Naive thymus-derived CD8-positive, alpha-beta T cell (primary cell): ENCODE data around the gene PRR36. TPM values are rescaled to one million over a fixed set of nuclear protein-coding genes. Genes with fewer than 3 reads are reported as not detected.

Source experiments
- ATAC-seq, 2 donors: fragments of 150-1000 bp; cut with Tn5 transposase in 1 of 2; sonication (Bioruptor Pico), chemical (Tn5 transposase) in 1 of 2; 1 replicate in 1 of 2; 2 replicates in 1 of 2; pipeline ENCODE4 v1.10.0; 2021; ENCODE audit warnings: mild to moderate bottlenecking in 2 of 2, moderate library complexity in 2 of 2
- POLR2A ChIA-PET: fragments of 350-600 bp; sonication (Branson Sonifier 250); formaldehyde crosslinking; loops from one replicate; lab custom pipeline; 2021; ENCODE audit warnings: antibody characterized with exemption; lab: Charles Lee
- DNase-seq, 10 donors: peaks; one replicate each; pipeline versions ENCODE4 v3.0.0 to v3.0.0-alpha.2; 2020 to 2022
- H3K27ac Mint-ChIP-seq, 10 donors: one replicate each; pipeline ENCODE4 v1.8.0; 2020 to 2022; ENCODE audit warnings: mild to moderate bottlenecking in 10 of 10, mixed read lengths in 10 of 10, moderate library complexity in 4 of 10, inconsistent platforms in 1 of 10
- H3K27me3 Mint-ChIP-seq, 5 donors: one replicate each; pipeline ENCODE4 v1.8.0; 2021 to 2022; ENCODE audit warnings: mixed read lengths in 5 of 5
- H3K36me3 Mint-ChIP-seq, 3 donors: one replicate each; pipeline ENCODE4 v1.8.0; 2020 to 2022; ENCODE audit warnings: mixed read lengths in 3 of 3, mild to moderate bottlenecking in 2 of 3, inconsistent platforms in 1 of 3
- H3K4me1 Mint-ChIP-seq, 4 donors: one replicate each; pipeline ENCODE4 v1.8.0; 2021 to 2022; ENCODE audit warnings: mixed read lengths in 4 of 4
- H3K4me3 Mint-ChIP-seq, 10 donors: one replicate each; pipeline ENCODE4 v1.8.0; 2020 to 2022; ENCODE audit warnings: mild to moderate bottlenecking in 10 of 10, mixed read lengths in 10 of 10, moderate library complexity in 6 of 10, inconsistent platforms in 1 of 10
- H3K9me3 Mint-ChIP-seq, 9 donors: one replicate each; pipeline ENCODE4 v1.8.0; 2020 to 2022; ENCODE audit warnings: mixed read lengths in 9 of 9, mild to moderate bottlenecking in 3 of 9, inconsistent platforms in 1 of 9, moderate library complexity in 1 of 9
- polyA plus RNA-seq, 3 donors: library from polyadenylated mRNA; unstranded; fragments of 300-500 nt; fragmentation: Illumina TruSeq; gene quantifications; one replicate each; pipeline ENCODE4 v1.2.3, GENCODE V29; 2021
- total RNA-seq, 8 experiments: library from RNA in 2 of 8; stranded (reverse) in 2 of 8; gene quantifications; one replicate each; pipeline ENCODE4 v1.2.3 and lab custom pipeline; 2021 to 2026

PRR36 gene
- total and polyA plus RNA-seq, 5 experiments from 2014 or later: 0.03 to 0.21 (median 0.13) TPM

GRCh38 chr19:7904074-7905020 is 30.2 kb upstream of the PRR36 start:
- peaks cover 16 to 48% (median 42%) of the 10 kb centered on the region in 4 donors for H3K4me1 Mint-ChIP-seq
- H3K36me3 Mint-ChIP-seq: peaks cover 0 to 11% (median 6%) of the 10 kb centered on the region in 3 donors
- H3K27me3 Mint-ChIP-seq: peaks cover 0 to 6% (median 0%) of the 10 kb centered on the region in 5 donors
- peak; percentile 50 to 72 for ATAC-seq
- POLR2A ChIA-PET: interaction anchor here (0.6 to 3.0 kb wide), 19 partner anchors 8 to 1133 kb away, joined by 3 to 69 read pairs (median 3); partner anchors contain the start of genes NDUFA7, PET100, RPS28 and SNAPC2
- DNase-seq: peak in 8 of 10 donors; percentile 74 to 88 (median 76)
- peak overlapping the region; percentile 83 to 95 (median 90) for H3K4me3 Mint-ChIP-seq
- H3K27ac Mint-ChIP-seq: peak overlapping the region; percentile 86 to 97 (median 94)
- H3K9me3 Mint-ChIP-seq: peaks cover 0 to 3% (median 0%) of the 10 kb centered on the region in 9 donors

- peaks cover 16 to 46% (median 42%) of the 10 kb centered on the region in 4 donors for H3K4me1 Mint-ChIP-seq
- H3K4me3 Mint-ChIP-seq: peak within 1 kb of the TSS; percentile 84 to 95 (median 90)
- ATAC-seq (peak; percentile 83 to 85), DNase-seq (peak; percentile 100)
- H3K27ac Mint-ChIP-seq: peak within 1 kb of the TSS; percentile 91 to 99 (median 96)
- H3K36me3 Mint-ChIP-seq: peaks cover 0 to 11% (median 6%) of the 10 kb centered on the region in 3 donors
- POLR2A ChIA-PET: interaction anchor here (0.6 to 3.0 kb wide), 20 partner anchors 9 to 1132 kb away, joined by 3 to 69 read pairs (median 3); partner anchors contain the start of genes NDUFA7, PET100, RPS28 and SNAPC2
- peaks cover 0 to 6% (median 0%) of the 10 kb centered on the region in 5 donors for H3K27me3 Mint-ChIP-seq
- H3K9me3 Mint-ChIP-seq: peaks cover 0 to 3% (median 0%) of the 10 kb centered on the region in 9 donors
These were observed 29.3 kb upstream of the PRR36 start, which contains the start of gene MAP2K7 for GRCh38 chr19:7903244-7904073. Gene MAP2K7 (plus strand): TSS chr19:7903877. CDS start chr19:7903945, 68 bp downstream.

- Mint-ChIP-seq H3K4me1 (peaks cover 16 to 43% (median 41%) of the 10 kb centered on the region in 4 donors), H3K27ac (peak overlapping the region; percentile 90 to 99 (median 94)), H3K27me3 (peaks cover 0 to 6% (median 0%) of the 10 kb centered on the region in 5 donors), H3K9me3 (peaks cover 0 to 3% (median 0%) of the 10 kb centered on the region in 9 donors), H3K36me3 (peaks cover 0 to 11% (median 6%) of the 10 kb centered on the region in 3 donors), H3K4me3 (peak overlapping the region; percentile 84 to 95 (median 90))
- ATAC-seq (no peak), DNase-seq (no peak)
- POLR2A ChIA-PET: interaction anchor here (0.6 to 3.0 kb wide), 13 partner anchors 11 to 833 kb away, joined by 3 to 69 read pairs (median 4); partner anchors contain the start of genes PET100, SNAPC2, TIMM44 and XAB2
These were observed 28.6 kb upstream of the PRR36 start for GRCh38 chr19:7902796-7903243.

GRCh38 chr19:7901337-7901736 is 27.1 kb upstream of the PRR36 start:
- Mint-ChIP-seq H3K27ac (no peak overlapping the region), H3K9me3 (peaks cover 0 to 3% (median 0%) of the 10 kb centered on the region in 9 donors), H3K4me1 (peaks cover 15 to 34% (median 33%) of the 10 kb centered on the region in 4 donors), H3K4me3 (no peak overlapping the region), H3K27me3 (peaks cover 0 to 6% (median 0%) of the 10 kb centered on the region in 5 donors), H3K36me3 (peaks cover 0 to 7% (median 6%) of the 10 kb centered on the region in 3 donors)
- no peak for ATAC-seq
- POLR2A ChIA-PET: interaction anchor here (1.2 to 1.7 kb wide), 2 partner anchors 19 to 33 kb away, joined by 3 to 4 read pairs; partner anchors contain the start of gene SNAPC2
- DNase-seq: no peak

GRCh38 chr19:7900931-7901330 is 26.7 kb upstream of the PRR36 start:
- H3K4me1 Mint-ChIP-seq: peaks cover 13 to 30% (median 29%) of the 10 kb centered on the region in 4 donors
- peaks cover 0 to 6% (median 3%) of the 10 kb centered on the region in 3 donors for H3K36me3 Mint-ChIP-seq
- H3K4me3 Mint-ChIP-seq: peak overlapping the region in 1 of 10 donors; percentile 20
- DNase-seq (no peak), ATAC-seq (no peak)
- peaks cover 0 to 6% (median 0%) of the 10 kb centered on the region in 5 donors for H3K27me3 Mint-ChIP-seq
- peaks cover 0 to 3% (median 0%) of the 10 kb centered on the region in 9 donors for H3K9me3 Mint-ChIP-seq
- H3K27ac Mint-ChIP-seq: no peak overlapping the region
- POLR2A ChIA-PET: interaction anchor here (0.6 to 1.7 kb wide), 4 partner anchors 11 to 265 kb away, joined by 3 to 4 read pairs (median 3); partner anchors contain the start of gene SNAPC2

- Mint-ChIP-seq H3K36me3 (peaks cover 0 to 3% (median 0%) of the 10 kb centered on the region in 3 donors), H3K27ac (peak overlapping the region in 2 of 10 donors; percentile 15 to 46), H3K27me3 (peaks cover 0 to 6% (median 0%) of the 10 kb centered on the region in 5 donors), H3K9me3 (peaks cover 0 to 3% (median 0%) of the 10 kb centered on the region in 9 donors), H3K4me1 (peaks cover 10 to 26% (median 24%) of the 10 kb centered on the region in 4 donors), H3K4me3 (peak overlapping the region in 1 of 10 donors; percentile 20)
- POLR2A ChIA-PET: interaction anchor here (0.5 to 1.7 kb wide), 5 partner anchors 11 to 1785 kb away, joined by 3 read pairs; partner anchors contain the start of gene SNAPC2
- DNase-seq (no peak), ATAC-seq (no peak)
These were observed 26.2 kb upstream of the PRR36 start for GRCh38 chr19:7900401-7900870.

- POLR2A ChIA-PET: interaction anchor here (0.5 to 1.7 kb wide), 5 partner anchors 10 to 1785 kb away, joined by 3 read pairs; partner anchors contain the start of gene SNAPC2
- ATAC-seq (no peak), DNase-seq (no peak)
- Mint-ChIP-seq H3K9me3 (peaks cover 0 to 3% (median 0%) of the 10 kb centered on the region in 9 donors), H3K27me3 (peaks cover 0 to 10% (median 0%) of the 10 kb centered on the region in 5 donors), H3K36me3 (peaks cover 0 to under 1% (median 0%) of the 10 kb centered on the region in 3 donors), H3K4me3 (no peak overlapping the region), H3K4me1 (peaks cover 7 to 22% (median 19%) of the 10 kb centered on the region in 4 donors), H3K27ac (no peak overlapping the region)
These were observed 25.7 kb upstream of the PRR36 start for GRCh38 chr19:7899751-7900378.

GRCh38 chr19:7898967-7899366 is 24.8 kb upstream of the PRR36 start:
- Mint-ChIP-seq H3K27ac (no peak overlapping the region), H3K4me1 (peaks cover 3 to 15% (median 12%) of the 10 kb centered on the region in 4 donors), H3K36me3 (no peaks in the 10 kb centered on the region), H3K27me3 (peaks cover 0 to 18% (median 0%) of the 10 kb centered on the region in 5 donors), H3K4me3 (no peak overlapping the region), H3K9me3 (peaks cover 0 to 3% (median 0%) of the 10 kb centered on the region in 9 donors)
- ATAC-seq: no peak
- POLR2A ChIA-PET: no interaction called here
- DNase-seq: no peak

GRCh38 chr19:7897292-7897691 is 23.1 kb upstream of the PRR36 start:
- H3K4me3 Mint-ChIP-seq: no peak overlapping the region
- ATAC-seq: no peak
- no peaks in the 10 kb centered on the region for H3K36me3 Mint-ChIP-seq
- no peak overlapping the region for H3K27ac Mint-ChIP-seq
- peaks cover 0 to 22% (median 0%) of the 10 kb centered on the region in 5 donors for H3K27me3 Mint-ChIP-seq
- peaks cover 0 to 2% (median 0%) of the 10 kb centered on the region in 4 donors for H3K4me1 Mint-ChIP-seq
- DNase-seq: no peak
- POLR2A ChIA-PET: no interaction called here
- H3K9me3 Mint-ChIP-seq: no peaks in the 10 kb centered on the region

- H3K27me3 Mint-ChIP-seq: peaks cover 0 to 29% (median 6%) of the 10 kb centered on the region in 5 donors
- H3K9me3 Mint-ChIP-seq: no peaks in the 10 kb centered on the region
- peak overlapping the region in 1 of 10 donors; percentile 24 for H3K27ac Mint-ChIP-seq
- no peaks in the 10 kb centered on the region for H3K4me1 Mint-ChIP-seq
- ATAC-seq (no peak), DNase-seq (no peak)
- POLR2A ChIA-PET: no interaction called here
- no peaks in the 10 kb centered on the region for H3K36me3 Mint-ChIP-seq
- no peak overlapping the region for H3K4me3 Mint-ChIP-seq
These were observed 21.4 kb upstream of the PRR36 start for GRCh38 chr19:7895565-7895964.
